Measurements from ENCODE around the gene PTPN9.
"Not testable (repeated sequence)": the region's sequence is repeated elsewhere in the genome, so short reads cannot be mapped to it uniquely, and the experiment has no call there.

PTPN9 gene

DNA sequence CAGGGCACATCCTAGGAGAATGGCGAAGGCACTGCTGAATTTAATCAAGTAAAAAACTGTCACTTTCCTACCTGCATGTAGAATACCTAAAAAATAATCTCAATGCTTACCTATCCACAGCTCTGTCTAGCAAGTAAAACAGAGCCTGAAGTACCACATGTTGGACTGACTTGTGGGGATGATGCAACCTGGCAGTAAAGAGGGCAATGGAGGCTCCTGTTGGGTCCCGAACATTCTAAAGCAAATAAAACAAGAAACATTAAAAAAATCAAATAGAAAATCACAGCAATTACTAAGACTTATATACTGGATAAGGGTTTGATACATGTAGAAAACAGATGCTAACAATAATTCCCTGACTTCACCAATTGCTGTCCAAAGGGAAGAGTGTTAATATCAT, 56.1 kb downstream of the PTPN9 start:
- no peak for DNase-seq

- DNase-seq = no peak
These were observed 61.9 kb downstream of the PTPN9 start for GRCh38 chr15:75517233-75517632.

GRCh38 chr15:75508840-75509532, 70.1 kb downstream of the PTPN9 start:
- DNase-seq = peak; percentile 59

- DNase-seq = no peak
These were observed 76.8 kb downstream of the PTPN9 start for GRCh38 chr15:75502360-75502759.

GRCh38 chr15:75493732-75494131, 85.4 kb downstream of the PTPN9 start:
- DNase-seq = no peak

GRCh38 chr15:75483961-75484360, 95.2 kb downstream of the PTPN9 start:
- no peak for DNase-seq

- not testable (repeated sequence) for DNase-seq
These were observed 95.6 kb downstream of the PTPN9 start for GRCh38 chr15:75483556-75483955.

DNA sequence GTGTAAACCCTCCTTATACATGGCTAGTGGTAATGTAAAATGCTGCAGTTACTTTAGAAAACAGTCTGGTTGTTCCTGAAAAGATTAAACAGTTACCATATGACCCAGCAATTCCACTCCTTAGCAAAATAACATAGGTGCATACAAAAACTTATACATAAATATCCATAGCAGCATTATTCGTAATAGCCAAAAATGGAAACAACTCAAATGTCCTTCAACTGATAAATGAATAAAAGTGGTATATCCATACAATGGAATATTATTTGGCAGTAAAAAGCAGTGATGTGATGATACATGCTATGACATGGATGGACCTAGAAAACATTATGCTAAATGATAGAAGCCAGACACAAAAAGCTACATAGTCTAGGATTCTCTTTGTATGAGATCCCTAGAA, 96.0 kb downstream of the PTPN9 start:
- no peak for DNase-seq

DNA sequence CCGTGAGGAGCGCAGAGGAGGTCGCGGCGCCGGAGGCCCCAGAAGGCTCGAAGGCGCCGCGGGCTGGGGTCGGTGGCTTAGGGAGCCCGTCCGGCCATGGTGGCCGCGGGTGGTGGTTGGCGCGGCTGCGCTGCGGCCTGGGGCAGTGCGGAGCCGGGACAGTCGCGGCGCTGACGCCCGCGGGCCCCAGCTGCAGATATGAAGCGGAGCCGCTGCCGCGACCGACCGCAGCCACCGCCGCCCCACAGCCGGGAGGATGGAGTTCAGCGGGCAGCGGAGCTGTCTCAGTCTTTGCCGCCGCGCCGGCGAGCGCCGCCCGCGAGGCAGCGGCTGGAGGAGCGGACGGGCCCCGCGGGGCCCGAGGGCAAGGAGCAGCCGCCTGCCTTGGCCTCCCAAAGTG, 98.7 kb downstream of the PTPN9 start:
- DNase-seq = not testable (repeated sequence)

DNA sequence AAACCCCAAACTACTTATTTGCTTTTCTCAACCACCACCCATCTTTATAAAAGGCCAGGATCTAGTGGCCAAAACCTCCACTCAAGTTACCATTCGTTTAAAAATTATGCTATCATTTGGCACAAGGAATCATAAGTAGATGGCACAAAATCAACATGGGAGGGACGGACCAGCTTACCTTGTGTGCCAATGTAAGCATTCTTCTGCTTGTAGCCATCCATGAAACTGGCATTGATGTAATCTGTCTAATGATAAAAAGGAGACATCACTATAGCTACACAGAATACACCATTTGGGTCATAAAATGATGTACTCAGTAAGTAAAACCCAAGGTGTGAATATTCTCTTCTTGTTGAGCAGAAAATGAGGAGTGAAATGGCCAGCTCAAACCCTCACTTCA, 99.4 kb downstream of the PTPN9 start:
- DNase-seq = no peak

DNA sequence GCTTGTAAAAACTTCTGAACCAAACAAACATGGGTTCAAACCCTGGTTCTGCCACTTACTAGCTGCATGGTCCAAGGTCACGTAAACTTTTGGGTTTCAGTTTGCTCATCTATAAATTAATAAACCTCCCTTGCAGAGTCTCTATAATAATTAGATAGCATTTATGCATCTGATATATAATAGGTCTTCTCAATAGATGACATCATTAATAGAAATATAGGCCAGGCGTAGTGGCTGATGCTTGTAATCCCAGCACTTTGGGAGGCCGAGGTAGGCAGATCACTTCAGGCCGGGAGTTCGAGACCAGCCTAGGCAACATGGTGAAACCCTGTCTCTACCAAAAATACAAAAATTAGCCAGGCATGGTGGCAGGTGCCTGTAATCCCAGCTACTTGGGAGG, 102.0 kb downstream of the PTPN9 start:
- not testable (repeated sequence) for DNase-seq

- no peak for DNase-seq
These were observed 110.1 kb downstream of the PTPN9 start for GRCh38 chr15:75468913-75469598.

- no peak for DNase-seq
These were observed 118.5 kb downstream of the PTPN9 start for GRCh38 chr15:75460646-75461045.

DNA sequence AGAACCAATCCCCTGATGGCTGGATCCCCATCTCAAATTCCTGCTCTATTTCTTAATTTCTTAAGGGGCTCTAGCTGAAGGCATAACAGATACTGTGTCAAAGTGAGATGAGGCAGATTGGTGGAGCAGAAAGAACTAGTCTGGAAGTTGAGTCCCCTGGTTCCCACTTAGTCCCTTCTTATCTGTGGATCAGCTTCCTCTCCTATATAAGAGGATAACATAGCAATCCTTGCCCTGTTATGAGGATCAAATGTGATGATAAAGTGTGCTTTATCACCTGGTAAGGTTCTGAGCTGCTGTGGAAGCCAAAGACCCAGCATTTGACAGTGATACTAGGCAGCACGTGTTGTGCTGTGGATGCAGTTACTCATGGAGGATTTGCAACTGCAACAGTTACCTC, 119.5 kb downstream of the PTPN9 start:
- DNase-seq = no peak

DNA sequence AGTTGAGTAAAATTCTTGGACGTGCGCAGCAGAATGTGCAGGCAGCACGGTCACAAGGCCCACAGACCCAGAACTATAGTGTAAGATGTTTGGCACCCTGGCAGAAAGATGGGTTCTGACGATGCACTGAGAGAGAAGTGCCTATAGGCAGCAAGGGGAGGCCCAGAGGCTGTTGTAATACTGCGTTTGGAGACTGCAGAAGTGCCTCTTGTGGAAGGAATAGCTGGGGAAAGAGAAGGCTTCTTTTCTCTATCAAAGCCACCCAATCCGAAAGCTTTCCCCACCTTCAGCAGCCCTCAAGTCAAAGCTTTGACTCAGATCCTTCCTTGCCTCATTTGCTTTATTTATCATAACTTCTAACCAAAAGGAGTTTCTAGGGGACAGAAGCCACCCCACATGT, 122.4 kb downstream of the PTPN9 start:
- DNase-seq = no peak

- peak; percentile 60 for DNase-seq
These were observed 123.1 kb downstream of the PTPN9 start for GRCh38 chr15:75455982-75456531.

- peak; percentile 88 for DNase-seq
These were observed 123.6 kb downstream of the PTPN9 start for GRCh38 chr15:75455424-75455981.

DNA sequence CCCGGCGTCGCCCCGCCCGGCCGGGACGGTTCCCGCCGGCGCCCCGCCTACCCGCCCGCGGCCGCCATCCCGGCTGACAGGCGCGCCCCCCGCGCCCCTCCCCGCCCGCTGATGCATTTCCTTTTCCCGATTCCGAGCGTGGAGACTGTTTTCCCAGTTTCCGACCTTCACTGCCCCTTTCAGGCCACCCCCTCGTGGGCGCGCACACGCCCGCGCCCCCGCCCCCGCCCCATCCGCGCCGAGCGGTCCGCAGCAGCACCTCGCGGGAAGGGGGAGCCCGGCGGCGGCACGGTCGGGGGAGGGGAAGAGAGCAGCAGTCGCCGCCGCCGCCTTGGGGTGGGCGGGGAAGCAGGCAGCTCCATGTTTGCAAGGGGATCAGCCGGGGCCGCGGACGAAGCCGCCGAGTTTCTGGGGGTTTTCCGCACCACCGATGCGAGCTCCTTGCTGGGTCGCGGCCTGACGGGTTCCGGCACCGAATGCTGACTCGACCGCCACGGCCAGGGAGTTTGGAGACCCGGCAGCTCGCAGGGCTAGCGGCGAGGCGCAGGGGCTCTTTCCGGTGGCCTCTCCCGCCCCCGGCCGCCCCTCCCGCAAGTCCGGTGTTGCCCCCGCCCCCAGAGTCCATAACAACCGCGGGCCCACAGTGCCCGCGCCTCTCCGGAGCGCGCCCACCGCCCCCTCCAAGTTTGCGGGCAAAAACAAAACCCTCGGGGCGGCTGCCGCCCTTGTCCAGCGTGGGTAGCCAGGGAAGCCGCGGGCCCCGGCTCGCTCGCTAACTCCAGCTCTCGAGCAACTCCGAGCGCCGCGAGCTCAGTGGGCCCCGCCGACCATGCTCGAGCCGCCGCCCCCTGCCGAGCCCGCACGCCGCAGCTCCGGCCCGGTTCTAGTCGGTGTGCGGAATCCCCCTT, 124.4 kb downstream of the PTPN9 start:
- peak; percentile 86 for DNase-seq

DNA sequence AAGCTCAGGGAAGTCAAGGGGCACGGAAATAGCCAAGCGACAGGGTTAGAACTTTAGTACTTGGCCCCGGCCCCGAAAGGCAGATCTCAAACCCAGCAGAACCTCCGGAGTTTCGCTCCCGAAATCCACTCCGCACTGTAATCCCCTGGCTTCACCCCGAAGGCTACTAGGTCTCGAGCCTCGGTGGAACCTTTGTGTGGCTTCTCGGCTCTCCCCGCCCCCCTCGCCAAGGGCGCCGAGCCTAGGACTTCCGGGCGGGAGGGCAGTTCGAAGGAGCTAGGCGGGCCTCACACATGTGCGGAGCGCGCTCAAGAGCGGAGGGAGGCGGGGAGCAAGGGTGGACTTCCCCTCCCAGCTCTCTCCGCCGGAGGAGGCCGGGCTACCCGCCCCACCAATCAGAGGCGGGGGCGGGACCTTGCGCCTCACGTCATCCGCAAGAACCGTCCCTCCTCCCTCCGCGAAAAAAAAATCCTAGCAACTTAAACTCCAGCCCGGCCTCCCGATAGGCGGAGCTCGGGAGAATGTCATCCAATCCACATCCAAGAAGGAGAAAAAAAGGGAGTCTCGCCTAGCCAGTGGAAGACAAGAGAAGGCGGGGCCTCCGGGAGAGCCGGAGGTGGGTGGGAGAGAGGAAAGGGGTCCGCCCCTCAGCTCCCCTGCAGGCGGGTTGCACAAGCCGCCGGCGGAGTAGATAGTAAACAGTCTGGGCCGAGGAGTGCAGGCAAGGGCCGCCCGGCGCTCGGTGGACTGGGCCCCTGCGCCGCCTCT, 125.2 kb downstream of the PTPN9 start:
- peak; percentile 99 for DNase-seq

- peak; percentile 47 for DNase-seq
These were observed 126.0 kb downstream of the PTPN9 start for GRCh38 chr15:75452865-75453702.

DNA sequence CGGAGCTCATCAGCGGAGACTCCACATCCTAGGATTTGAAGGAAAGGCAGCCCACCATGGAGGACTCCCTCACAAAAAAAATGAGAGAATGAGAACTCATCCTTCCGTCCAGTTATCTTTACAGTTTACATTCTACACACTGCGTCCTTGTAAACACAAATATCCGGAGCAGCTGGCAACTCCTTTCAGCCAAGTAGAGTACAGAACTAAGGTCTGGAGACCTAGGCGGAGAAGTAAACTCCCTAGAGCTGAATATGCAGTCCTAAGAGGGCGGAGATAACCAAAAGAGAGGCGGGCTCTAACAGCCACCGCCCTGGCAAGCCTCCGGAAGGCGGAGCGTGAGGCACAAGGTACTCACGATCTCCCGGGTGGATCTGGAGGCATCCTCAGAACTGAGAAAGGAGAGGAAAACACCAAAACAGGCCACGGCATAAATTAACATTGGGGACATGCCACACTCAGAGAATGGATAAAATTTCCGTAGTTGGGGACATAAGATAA, 126.7 kb downstream of the PTPN9 start:
- peak; percentile 85 for DNase-seq

All from CD4-positive, alpha-beta T cell treated with Interleukin-10 for 1 hour (primary cell).